NCI-H2196 treated with DMSO at 0.1 percent for 48 hours (cell line): Measurements from ENCODE around the gene ZNF555.
"Not testable (repeated sequence)": the region's sequence is repeated elsewhere in the genome, so short reads cannot be mapped to it uniquely, and the experiment has no call there.

Experiments used
- DNase-seq: peaks from one replicate; lab custom pipeline; 2025; ENCODE audit not compliant: unreplicated experiment; lab: John Stamatoyannopoulos, UW

The ZNF555 gene

GRCh38 chr19:2840794-2841791, at the start of gene ZNF555:
Gene ZNF555 (plus strand): TSS chr19:2841475. CDS start chr19:2841573, 98 bp downstream.
- DNase-seq: peak; percentile 96

GRCh38 chr19:2791876-2792275, 49.4 kb upstream of the ZNF555 start:
- no peak for DNase-seq

- not testable (repeated sequence) for DNase-seq
Observed at GRCh38 chr19:2792666-2793065, 48.6 kb upstream of the ZNF555 start.

- DNase-seq: no peak
Observed at GRCh38 chr19:2793126-2793525, 48.1 kb upstream of the ZNF555 start.

- DNase-seq: no peak
Observed at GRCh38 chr19:2793577-2793976, 47.7 kb upstream of the ZNF555 start.

GRCh38 chr19:2795827-2796658, 45.2 kb upstream of the ZNF555 start:
- no peak for DNase-seq

- no peak for DNase-seq
Observed at GRCh38 chr19:2796659-2797266, 44.5 kb upstream of the ZNF555 start.

- DNase-seq: no peak
Observed at GRCh38 chr19:2797280-2797679, 44.0 kb upstream of the ZNF555 start.

- no peak for DNase-seq
Observed at GRCh38 chr19:2798158-2798685, 43.1 kb upstream of the ZNF555 start.

GRCh38 chr19:2798733-2799132, 42.5 kb upstream of the ZNF555 start:
- DNase-seq: no peak

GRCh38 chr19:2799273-2800020, 41.8 kb upstream of the ZNF555 start:
- no peak for DNase-seq

GRCh38 chr19:2800506-2800905, 40.8 kb upstream of the ZNF555 start:
- no peak for DNase-seq

GRCh38 chr19:2802826-2803225, 38.4 kb upstream of the ZNF555 start:
- DNase-seq: no peak

GRCh38 chr19:2803486-2804155, 37.7 kb upstream of the ZNF555 start:
- no peak for DNase-seq

- DNase-seq: no peak
Observed at GRCh38 chr19:2804156-2805004, 36.9 kb upstream of the ZNF555 start.

GRCh38 chr19:2805261-2805900, 35.9 kb upstream of the ZNF555 start:
- no peak for DNase-seq

- DNase-seq: no peak
Observed at GRCh38 chr19:2805991-2806649, 35.2 kb upstream of the ZNF555 start.
